Head of caudate nucleus (tissue), 42 donors: Measurements from ENCODE around the gene GRAMD1A.
"Not testable (repeated sequence)": the region's sequence is repeated elsewhere in the genome, so short reads cannot be mapped to it uniquely, and the experiment has no call there.

Source experiments
- DNase-seq, 42 donors: peaks; one replicate each; pipeline versions ENCODE4 v3.0.0 to v3.0.0-alpha.2; 2020 to 2021; ENCODE audit warnings: mixed read lengths in 7 of 42
- intact Hi-C: fragments of 100-400 bp; cut with DNase I; formaldehyde crosslinking; loops from one replicate; pipeline ENCODE4 v1.15.0; 2022

Gene GRAMD1A

DNA sequence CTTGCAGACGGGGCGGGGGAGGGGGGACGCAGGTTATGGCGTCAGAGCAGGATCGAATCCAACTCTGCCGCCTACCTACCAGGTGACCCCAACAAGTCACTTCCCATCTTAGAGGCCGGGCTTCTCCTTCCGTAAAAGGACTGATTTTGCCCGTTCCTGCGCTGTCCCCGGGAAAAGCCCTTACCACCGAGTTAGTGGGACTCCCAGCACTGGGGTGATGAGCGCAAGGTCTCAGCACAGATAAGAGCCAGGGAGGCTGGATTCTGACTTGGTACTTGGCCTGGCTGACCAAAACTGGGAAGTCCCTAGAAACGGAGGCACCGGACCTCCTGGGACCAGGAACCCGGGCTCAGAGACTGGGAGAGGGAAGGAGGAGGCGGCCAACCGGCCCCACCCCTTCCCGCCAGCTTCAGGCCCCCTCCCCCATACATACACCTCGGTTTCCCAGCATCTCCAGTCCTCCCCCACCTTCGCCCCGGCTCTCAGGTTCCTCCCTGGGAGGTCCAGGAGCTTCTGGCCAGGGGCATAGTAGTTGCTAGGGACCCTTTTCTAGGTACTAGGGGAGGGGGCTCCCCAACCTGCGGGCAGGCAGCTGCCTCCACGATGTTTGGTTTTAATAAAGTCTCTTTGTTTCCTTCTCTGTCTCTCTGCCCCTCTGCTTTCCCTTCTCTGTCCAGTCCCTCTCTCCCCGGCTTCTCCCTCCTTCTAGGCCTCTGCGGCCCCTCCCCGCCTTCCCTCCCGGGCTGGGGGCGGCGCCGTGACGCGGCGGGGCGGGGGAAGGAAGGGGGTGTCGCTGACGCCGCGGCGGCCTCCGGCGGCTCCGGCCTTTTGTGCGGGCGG, at the start of gene GRAMD1A:
GRAMD1A (plus strand) TSS at position 826 of the 840 bp plus-strand sequence. CDS start 156 bp downstream, outside the sequence.
- intact Hi-C loops, result no loop called here

DNA sequence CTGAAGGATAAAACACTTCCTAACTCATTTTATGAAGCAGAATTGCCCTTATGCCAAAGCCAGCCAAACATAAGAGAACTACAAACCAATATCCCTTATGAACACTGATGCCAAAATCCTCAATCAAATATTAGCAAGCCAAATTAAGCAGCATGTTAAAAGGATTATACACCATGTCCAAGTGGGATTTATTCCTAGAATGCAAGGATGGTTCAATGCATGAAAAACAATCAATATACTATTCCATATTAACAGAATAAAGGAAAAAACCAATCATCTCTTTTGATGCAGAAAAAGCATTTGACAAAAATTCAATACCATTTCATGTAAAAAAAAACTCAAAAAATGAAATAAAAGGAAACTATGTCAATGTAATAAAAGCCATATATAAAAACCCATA, 47.0 kb upstream of the GRAMD1A start:
- intact Hi-C loops, result no loop called here
- DNase-seq, result no peak

More for the DNA sequence above, at the start of gene GRAMD1A:
- DNase-seq, result peak; percentile 35 to 92 (median 84)

DNA sequence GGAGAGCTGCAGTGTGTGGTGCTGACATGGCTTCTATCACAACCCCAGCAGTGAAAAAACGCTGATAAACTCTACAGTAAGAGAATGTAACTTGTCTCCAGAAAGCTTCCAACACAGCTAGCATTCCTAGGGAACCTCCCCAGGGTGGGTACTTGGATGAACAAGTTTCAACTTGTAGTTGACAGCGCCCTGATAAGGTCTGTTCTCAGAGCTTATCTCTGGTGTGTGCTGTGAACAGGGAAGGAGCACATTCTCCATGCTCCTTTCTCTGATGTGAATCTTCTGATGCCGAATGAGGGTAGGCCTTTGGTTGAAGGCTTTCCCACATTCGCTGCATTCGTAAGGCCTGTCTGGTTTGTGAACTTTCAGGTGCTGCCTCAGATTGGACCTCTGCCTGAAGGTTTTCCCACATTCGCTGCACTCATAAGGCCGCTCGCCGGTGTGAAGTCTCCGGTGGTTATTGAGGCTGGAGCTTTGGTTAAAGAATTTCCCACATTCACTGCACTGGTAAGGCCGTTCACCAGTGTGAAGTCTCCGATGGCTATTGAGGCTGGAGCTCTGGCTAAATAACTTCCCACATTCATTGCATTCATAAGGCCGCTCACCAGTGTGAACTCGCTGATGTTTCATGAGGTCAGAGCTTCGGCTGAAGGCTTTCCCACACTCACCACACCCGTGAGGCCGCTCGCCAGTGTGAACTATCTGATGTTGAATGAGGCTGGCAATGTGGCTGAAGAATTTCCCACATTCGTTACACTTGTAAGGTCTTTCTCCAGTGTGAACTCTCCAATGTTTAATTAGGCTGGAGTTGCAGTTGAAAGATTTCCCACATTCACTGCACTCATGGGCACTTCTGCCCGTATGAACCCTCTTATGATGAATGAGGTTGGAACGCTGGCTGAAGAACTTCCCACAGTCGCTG, 42.0 kb upstream of the GRAMD1A start:
- intact Hi-C loops, result no loop called here
- DNase-seq, result peak in 1 of 42 donors; percentile 18

DNA sequence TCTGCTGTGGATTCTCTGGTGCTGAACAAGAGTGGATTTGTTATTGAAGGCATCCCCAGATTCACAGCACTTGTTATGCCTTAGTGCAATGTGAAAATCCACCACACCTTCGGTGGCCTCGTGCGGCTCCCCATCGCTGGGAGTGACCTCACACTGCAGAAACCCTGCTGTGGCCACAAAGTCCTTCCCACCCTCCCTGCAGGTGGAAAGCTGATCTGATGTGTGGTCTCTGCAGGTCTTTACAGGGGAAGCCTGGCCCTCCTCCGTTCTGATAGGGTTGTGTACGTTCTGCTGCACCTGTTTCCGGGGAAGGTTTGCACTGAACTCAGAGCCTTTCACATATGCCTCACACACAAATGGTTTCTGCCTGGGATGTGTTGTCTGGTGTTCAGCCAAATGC, 41.1 kb upstream of the GRAMD1A start:
- intact Hi-C loops, result no loop called here
- peak in 1 of 42 donors; percentile 12 for DNase-seq

DNA sequence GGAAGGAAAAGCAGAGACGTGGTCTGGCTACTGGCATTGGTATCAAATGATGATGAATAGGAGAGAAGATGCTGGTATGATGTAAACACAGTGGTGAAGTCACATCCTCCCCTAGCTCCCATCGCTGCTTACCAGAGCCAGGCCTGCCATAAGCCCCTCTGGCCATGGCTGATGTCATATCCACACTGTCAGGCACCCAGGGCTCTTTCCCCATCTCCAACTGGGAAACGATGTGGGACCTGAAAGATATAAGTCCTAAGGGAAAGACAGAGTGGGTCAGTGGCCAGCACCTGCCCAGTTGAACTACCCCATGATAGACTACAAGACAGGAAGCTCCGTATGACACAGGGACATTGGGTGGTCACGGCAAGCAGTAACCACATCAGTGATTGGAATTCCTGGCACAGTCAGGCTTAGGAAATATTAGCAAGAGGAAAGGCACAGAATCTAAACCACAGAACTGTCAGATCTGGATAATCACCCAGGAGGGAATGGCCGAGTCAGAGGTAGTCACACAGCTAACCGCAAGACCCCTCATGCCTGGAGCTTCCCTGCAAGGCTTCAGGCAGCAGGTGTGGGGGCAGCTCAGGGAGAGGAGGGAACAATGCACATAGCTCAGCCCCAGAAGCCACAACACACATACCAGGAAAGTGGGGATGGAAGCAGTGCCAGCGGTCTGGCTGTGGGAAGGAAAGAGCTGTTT, 39.9 kb upstream of the GRAMD1A start:
- intact Hi-C loops, result no loop called here
- DNase-seq, result peak in 1 of 42 donors; percentile 25

DNA sequence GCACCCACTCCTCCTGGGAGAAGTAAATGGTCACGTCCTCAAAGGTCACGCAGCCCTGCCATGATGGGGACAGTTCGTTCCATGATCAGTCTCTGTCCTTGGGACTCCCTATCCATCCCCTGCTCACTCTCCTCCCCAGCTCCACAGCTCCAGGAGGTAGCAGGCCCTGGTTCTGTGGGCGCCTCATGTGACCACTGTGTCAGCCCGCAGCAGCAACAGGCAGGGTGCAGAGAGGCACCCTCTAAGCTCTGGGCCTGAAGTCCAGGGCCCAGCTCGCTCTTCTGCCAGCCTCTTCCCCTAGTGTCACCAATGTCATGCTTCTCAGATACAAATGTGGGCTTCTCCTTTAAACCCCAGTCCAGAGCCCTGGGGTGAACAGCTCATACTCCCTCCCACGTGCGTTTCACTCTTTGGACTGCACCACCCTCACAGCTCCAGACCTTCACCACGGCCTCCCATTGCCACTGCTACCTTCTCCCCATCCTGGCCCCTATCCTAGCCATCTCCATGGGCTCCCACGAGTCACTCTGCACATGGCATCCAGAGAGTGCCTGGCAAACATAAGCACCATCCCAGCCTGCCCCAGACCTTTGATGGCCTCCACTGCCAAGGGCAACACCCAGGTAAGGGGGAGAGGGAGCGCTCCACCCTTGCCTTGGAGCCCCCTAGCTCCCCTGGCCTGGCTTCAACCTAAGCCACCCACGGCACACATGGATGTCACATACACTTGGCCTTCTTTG, 39.0 kb upstream of the GRAMD1A start:
- intact Hi-C loops, result no loop called here
- peak in 1 of 42 donors; percentile 22 for DNase-seq

DNA sequence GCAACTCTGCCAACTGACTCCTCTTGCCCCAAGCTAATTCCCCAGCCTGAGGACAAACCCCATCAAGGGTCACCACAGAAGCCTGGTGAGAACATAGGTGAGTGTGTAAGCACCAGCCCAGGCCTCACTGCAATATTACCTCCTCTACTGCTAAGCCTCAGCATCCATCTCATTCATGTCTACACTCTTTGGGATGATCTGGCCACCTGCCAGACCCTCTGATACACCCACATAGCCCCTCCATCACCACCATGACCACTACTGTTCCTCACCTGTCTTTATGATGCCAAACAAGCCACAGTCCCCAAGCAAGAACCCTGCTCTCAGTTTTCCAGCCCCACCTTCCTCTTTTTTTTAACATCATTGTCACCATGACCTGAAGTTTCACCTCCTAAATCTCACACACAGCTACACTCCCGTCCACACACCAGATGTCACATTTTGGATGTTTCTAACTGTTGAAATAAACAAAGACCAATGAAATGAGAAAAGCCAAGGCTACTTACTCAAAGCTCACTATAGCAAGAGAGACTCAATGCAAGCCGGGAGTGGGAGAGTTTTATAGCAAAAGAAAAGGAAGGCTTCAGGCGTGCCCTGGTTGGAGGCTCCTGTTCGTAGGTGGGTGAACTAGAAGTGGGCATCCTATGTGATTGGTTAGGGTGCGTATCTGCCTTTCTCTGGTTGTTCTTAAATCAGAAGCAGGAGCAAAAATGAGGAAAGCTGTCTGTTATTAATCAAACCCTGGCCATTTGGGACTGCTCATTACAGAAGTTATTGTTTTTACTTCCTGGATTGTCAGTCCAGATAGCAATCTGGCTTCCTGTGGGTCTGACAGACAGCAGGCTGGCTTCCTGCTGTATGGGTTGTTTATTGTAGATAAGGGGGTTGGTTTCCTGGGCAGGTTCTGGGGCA, 38.1 kb upstream of the GRAMD1A start:
- DNase-seq, result peak in 9 of 42 donors; percentile 13 to 60 (median 35)

DNA sequence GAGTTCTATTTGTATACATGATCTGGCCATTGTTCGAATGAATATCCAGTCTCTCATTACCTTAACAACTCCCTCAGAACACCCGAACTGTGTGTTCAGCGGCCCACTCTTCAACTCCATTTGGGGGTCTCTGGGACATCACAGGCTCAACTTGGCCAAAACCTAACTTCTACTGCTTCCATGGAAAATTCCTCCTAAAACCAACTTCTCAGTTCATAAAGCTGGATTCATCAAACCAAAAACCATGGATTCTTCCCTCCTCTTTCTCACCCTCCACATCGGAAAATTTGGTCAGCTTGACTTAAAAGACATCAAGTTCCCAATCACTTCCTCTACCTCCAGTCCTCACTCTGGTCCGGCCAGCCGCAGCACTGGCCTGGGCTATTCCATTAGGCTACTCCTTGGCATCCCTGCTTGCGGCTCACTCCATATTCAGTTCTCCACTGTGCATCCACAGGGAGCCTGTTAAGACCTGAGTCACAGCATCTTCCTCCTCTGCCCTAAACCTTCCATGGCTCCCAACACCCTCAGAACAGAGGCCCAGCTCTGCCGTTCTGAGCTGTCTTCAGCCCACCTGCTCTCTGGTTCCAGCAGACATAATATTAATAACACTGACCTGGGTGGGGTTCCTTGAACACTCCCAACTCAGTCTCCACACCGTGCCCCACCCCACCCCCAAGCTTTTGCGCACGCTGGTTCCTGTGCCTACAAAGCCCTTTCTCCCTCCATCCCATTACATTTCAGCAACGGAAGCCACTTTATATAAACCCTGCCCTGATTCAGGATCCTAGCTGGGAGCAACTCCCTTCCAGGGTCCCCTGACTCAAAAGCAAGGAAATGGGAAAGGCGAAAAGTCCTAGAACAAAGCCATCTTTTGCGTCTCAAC, 37.2 kb upstream of the GRAMD1A start:
- DNase-seq, result peak in 24 of 42 donors; percentile 15 to 60 (median 36)
- intact Hi-C loops, result no loop called here

More for the DNA sequence above, 38.1 kb upstream of the GRAMD1A start:
- intact Hi-C loops, result no loop called here

DNA sequence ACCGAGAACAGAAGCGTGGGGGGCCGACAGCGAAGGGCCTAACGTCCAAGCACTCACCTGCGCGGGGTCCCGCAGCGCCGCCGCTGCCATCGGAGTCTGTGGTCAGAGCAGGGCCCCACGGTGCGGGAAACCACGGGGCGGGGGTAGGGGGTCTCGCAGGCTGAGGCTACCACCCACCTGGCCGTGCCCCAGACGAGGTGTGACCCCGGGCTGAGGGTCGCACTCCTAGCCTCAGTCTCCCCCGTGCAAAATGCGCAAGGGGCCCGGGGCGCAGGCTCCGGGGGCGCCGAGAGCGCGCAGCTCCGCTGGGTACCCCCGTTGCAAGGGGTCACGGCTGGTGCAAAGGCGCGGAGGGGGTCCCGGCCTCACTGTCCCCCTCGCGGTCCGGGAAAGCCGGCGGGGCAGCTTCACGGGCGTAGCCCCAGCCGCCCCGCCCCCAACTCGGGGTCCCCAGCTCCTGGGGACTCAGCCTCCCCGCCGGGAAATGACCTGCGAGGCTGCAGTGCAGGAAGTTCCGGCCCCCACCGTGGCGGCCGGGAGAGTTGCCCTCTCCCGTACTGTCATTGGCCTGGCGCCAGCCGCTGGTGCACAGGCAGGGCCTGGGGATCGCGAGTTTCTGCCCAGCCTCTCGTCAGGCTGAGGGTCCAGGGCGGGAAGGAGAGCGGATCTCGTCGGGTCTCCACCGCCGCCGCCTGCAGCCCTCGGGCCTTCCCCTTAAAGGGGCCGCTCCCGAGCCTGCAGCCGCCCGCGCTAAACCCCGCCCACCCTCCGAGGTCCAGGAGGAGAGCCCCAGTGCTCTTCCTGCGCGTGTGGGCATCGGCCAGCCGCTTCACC, 36.3 kb upstream of the GRAMD1A start, which contains the start of gene ZNF792:
ZNF792 (minus strand) TSS at position 657 of the 834 bp plus-strand sequence; CDS start at position 90, 567 bp downstream.
- intact Hi-C loops, result no loop called here
- DNase-seq, result peak in 41 of 42 donors; percentile 10 to 79 (median 60)

DNA sequence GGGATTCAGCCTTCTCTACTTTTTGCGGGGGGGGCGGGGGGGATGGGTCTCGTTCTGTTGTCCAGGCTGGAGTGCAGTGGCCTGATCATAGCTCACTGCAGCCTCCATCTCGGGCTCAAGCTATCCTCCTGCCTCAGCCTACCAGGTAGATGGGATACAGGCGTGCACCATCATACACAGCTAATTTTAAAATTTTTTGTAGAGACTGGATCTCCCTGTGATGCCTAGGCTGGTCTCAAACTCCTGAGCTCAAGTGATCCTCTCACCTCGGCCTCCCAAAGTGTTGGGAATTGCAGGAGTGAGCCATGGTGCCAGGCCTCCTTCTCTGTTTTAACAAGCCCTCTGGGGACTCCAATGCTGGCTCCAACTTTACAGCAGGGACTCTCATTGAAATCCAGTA, 35.5 kb upstream of the GRAMD1A start:
- intact Hi-C loops, result no loop called here

DNA sequence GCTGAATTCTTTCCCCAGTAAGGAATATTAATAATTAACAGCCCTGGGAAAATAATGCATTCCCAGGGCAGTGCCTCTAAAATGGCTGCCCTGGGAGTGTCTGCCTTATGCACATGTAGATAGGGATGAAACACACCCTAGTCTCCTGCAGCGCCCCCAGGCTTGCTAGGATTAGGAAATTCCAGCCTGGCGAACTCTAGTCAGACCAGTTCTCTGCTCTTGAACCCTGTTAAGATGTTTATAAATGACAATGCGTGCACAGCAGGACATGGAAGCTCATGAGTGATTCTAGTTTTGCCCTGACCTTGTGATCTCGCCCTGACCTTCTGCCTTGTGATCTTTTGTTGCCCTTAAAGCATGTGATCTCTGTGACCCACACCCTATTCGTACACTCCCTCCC, 34.6 kb upstream of the GRAMD1A start:
- intact Hi-C loops, result not testable (repeated sequence)
- DNase-seq, result peak in 1 of 42 donors; percentile 5

More for the DNA sequence above, 35.5 kb upstream of the GRAMD1A start:
- peak in 1 of 42 donors; percentile 33 for DNase-seq

DNA sequence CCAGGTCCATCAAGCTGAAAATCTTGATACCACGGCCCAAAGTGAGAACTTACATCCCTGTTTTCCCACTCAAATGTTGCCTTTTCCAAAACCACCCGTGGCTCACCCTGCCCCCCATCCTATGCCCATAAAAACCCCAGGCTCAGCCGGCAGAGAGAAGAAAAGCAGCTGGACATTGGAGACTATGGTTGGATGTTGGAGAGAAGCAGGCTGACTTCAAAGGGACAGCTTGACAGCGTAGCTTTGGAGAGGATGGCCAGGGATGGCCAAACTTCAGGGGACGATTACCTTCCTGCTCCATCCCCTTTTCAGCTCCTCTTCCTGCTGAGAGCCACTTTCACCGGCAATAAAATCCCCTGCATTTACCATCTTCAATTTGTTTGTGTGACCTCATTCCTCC, 32.6 kb upstream of the GRAMD1A start:
- DNase-seq, result peak in 2 of 42 donors; percentile 23 to 37
- intact Hi-C loops, result no loop called here

DNA sequence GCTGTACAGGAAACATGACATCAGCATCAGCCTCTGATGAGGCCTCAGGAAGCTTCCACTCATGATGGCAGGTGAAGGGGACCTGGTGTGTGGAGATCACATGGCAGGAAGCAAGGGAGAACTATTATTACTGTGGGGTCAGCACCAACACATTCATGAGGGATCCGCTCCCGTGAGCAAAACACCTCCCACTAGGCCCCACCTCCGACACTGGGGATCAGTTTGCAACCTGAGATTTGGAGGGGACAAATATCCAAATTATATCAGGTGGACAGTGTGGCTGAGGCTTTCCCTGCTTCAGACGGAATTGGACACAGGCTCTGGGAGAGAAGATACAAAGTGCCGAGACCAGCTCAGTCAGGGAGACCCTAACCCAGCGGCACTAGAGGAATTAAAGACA, 30.4 kb upstream of the GRAMD1A start:
- intact Hi-C loops, result no loop called here
- peak in 2 of 42 donors; percentile 29 to 31 for DNase-seq

DNA sequence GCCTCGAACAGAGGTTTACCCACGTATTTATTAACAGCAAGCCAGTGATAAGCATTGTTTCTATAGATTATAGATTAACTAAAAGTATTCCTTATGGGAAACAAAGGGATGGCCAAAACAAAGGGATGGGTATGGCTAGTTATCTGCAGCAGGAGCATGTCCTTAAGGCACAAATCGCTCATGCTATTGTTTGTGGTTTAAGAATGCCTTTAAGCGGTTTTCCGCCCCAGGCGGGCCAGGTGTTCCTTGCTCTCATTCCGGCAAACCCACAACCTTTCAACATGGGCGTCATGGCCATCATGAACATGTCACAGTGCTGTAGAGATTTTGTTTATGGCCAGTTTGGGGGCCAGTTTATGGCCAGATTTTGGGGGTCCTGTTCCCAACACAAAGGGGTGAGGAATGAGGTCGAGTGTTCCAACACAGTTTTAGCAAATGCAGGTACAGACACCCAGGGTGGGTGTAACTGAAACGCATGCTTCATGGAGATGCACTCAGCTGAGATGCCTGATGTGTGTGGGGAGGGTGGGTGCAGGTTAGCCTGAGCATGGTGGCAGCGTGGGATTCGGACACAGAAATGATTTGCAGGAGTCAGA, 29.8 kb upstream of the GRAMD1A start:
- intact Hi-C loops, result not testable (repeated sequence)
- peak in 3 of 42 donors; percentile 4 to 24 (median 15) for DNase-seq
